ENCODE results near the gene ATP1A1.

The ATP1A1 gene

GRCh38 chr1:116334868-116335635 is 38.0 kb upstream of the ATP1A1 start:
- no peak overlapping the region for H3K27ac ChIP-seq (ENCODE audit: poor library complexity, severe bottlenecking)
- DNase-seq (ENCODE audit: low spot score) (no peak), ATAC-seq (ENCODE audit: low read depth) (no peak)
- no peaks in the 10 kb centered on the region for H3K27me3 ChIP-seq (ENCODE audit: insufficient read depth, poor library complexity, severe bottlenecking)
- H3K4me1 ChIP-seq (ENCODE audit: insufficient read depth, poor library complexity, severe bottlenecking), result peaks cover 14% of the 10 kb centered on the region
- H3K4me3 ChIP-seq (ENCODE audit: severe bottlenecking), result no peak overlapping the region
- no peaks in the 10 kb centered on the region for H3K9me3 ChIP-seq (ENCODE audit: severe bottlenecking)
- TF ChIP-seq, protein P1, sequence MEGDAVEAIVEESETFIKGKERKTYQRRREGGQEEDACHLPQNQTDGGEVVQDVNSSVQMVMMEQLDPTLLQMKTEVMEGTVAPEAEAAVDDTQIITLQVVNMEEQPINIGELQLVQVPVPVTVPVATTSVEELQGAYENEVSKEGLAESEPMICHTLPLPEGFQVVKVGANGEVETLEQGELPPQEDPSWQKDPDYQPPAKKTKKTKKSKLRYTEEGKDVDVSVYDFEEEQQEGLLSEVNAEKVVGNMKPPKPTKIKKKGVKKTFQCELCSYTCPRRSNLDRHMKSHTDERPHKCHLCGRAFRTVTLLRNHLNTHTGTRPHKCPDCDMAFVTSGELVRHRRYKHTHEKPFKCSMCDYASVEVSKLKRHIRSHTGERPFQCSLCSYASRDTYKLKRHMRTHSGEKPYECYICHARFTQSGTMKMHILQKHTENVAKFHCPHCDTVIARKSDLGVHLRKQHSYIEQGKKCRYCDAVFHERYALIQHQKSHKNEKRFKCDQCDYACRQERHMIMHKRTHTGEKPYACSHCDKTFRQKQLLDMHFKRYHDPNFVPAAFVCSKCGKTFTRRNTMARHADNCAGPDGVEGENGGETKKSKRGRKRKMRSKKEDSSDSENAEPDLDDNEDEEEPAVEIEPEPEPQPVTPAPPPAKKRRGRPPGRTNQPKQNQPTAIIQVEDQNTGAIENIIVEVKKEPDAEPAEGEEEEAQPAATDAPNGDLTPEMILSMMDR (IDR thresholded peaks at IDR 0.05; ENCODE audit: poor library complexity, severe bottlenecking), result no peak
- no peaks in the 10 kb centered on the region for H3K36me3 ChIP-seq (ENCODE audit: low read depth)

DNA sequence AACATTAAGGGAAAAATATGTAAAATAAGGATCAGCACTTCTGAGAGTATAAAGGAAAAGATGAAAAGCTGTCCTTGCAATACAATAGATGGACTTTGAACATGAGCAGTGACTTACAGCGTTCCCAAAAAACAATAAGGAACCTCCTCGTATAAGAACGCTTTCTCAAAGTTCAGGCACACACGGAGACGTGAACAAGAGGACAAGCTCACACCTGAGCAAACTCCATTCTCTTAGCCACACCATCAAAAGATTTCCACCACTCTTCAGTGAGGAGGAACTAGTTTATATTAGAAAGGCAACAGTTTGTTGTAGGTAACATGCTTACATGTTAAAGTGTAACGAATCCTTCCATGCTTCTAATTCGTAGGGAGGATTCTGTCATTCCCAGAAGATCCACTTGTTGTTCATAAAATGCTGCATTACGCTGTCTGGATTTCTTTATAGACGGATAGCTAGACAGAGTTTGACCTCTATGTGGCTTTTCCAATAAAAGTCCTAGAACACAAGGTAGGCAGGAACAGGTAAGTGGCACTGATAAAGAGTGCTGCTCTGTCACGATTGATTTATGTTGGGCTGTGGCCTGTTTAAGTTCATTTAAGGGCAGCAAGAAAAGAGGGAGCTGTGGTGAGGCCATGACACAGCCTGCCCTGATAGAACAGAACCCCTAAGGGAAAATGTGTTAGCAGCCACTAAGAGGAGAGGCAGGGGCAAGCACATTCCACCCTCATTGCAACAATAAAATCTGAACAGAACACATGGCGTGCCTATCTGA is 37.0 kb upstream of the ATP1A1 start:
- DNase-seq (ENCODE audit: low spot score), result no peak
- H3K9me3 ChIP-seq (ENCODE audit: severe bottlenecking), result no peaks in the 10 kb centered on the region
- TF ChIP-seq, protein P1 (IDR thresholded peaks at IDR 0.05; ENCODE audit: poor library complexity, severe bottlenecking), result no peak

DNA sequence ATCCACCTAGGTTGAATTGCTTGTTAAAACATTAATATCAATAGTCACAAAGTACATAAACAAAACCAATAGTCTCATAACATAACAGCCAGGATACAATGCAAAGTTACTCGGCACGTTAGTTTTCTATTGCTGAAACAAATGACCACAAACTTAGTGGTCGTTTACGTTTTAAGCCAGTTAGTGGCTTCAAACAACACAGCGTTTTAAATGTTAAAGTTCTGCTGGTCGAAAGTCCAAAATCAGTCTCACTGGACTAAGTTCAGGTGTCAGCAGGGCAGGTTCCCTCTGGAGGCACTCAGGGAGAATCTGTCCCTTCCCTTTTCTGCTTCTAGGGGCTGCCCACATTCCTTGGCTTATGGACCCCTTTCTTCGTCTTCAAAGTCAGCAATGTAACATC is 35.6 kb upstream of the ATP1A1 start:
- no peak for DNase-seq (ENCODE audit: low spot score)
- no peak for ATAC-seq (ENCODE audit: low read depth)
- Histone ChIP-seq H3K27me3 (ENCODE audit: insufficient read depth, poor library complexity, severe bottlenecking) (no peaks in the 10 kb centered on the region), H3K4me3 (ENCODE audit: severe bottlenecking) (no peak overlapping the region), H3K36me3 (ENCODE audit: low read depth) (no peaks in the 10 kb centered on the region), H3K27ac (ENCODE audit: poor library complexity, severe bottlenecking) (no peak overlapping the region), H3K9me3 (ENCODE audit: severe bottlenecking) (no peaks in the 10 kb centered on the region), H3K4me1 (ENCODE audit: insufficient read depth, poor library complexity, severe bottlenecking) (peaks cover 19% of the 10 kb centered on the region)
- TF ChIP-seq, protein P1 (IDR thresholded peaks at IDR 0.05; ENCODE audit: poor library complexity, severe bottlenecking), result no peak

More for the DNA sequence above, 37.0 kb upstream of the ATP1A1 start:
- no peaks in the 10 kb centered on the region for H3K27me3 ChIP-seq (ENCODE audit: insufficient read depth, poor library complexity, severe bottlenecking)
- ATAC-seq (ENCODE audit: low read depth), result no peak
- peaks cover 14% of the 10 kb centered on the region for H3K4me1 ChIP-seq (ENCODE audit: insufficient read depth, poor library complexity, severe bottlenecking)
- no peak overlapping the region for H3K27ac ChIP-seq (ENCODE audit: poor library complexity, severe bottlenecking)
- no peak overlapping the region for H3K4me3 ChIP-seq (ENCODE audit: severe bottlenecking)
- H3K36me3 ChIP-seq (ENCODE audit: low read depth), result no peaks in the 10 kb centered on the region

DNA sequence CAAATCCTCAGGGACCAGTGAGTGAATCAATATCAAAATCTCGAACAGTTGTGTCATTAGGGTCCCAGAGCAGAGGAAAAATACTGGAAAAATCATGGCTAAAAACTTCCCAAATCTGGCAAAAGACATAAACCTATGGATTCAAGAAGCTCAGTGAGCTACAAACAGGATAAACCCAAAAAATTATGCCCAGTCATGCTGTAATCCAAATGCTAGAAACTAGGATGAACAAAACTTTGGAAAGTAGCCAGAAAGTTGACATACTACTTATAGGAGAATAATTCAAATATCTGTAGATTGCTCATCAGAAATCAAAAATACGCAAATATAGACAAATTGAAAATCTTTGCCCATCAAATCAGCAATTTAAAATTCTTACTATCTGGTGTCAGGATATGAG is 34.6 kb upstream of the ATP1A1 start:
- ATAC-seq (ENCODE audit: low read depth) (no peak), DNase-seq (ENCODE audit: low spot score) (no peak)
- Histone ChIP-seq H3K27ac (ENCODE audit: poor library complexity, severe bottlenecking) (no peak overlapping the region), H3K9me3 (ENCODE audit: severe bottlenecking) (no peaks in the 10 kb centered on the region), H3K4me1 (ENCODE audit: insufficient read depth, poor library complexity, severe bottlenecking) (peaks cover 19% of the 10 kb centered on the region), H3K27me3 (ENCODE audit: insufficient read depth, poor library complexity, severe bottlenecking) (no peaks in the 10 kb centered on the region), H3K36me3 (ENCODE audit: low read depth) (no peaks in the 10 kb centered on the region), H3K4me3 (ENCODE audit: severe bottlenecking) (no peak overlapping the region)
- TF ChIP-seq, protein P1 (IDR thresholded peaks at IDR 0.05; ENCODE audit: poor library complexity, severe bottlenecking), result no peak

All from RWPE2 (cell line).